SK-N-SH treated with all-trans-retinoic acid at 6 μM for 48 hours (cell line): ENCODE results near the gene MAPK14.

Experiments used
- GLIS3 ChIP-seq: fragments of 250-450 bp; sonication (Bioruptor Pico); IDR thresholded peaks from 2 replicates; pipeline ENCODE4 v1.5.0; 2020; ENCODE audit warnings: mild to moderate bottlenecking, moderate library complexity
- RARB ChIP-seq: fragments of 250-450 bp; sonication (Bioruptor Pico); IDR thresholded peaks from 2 replicates; pipeline ENCODE4 v1.8.0; 2021; ENCODE audit warnings: mild to moderate bottlenecking, moderate library complexity
- TOX ChIP-seq: fragments of 250-450 bp; sonication (Bioruptor Pico); IDR thresholded peaks from 2 replicates; pipeline ENCODE4 v1.8.0; 2021; ENCODE audit warnings: mild to moderate bottlenecking, moderate library complexity, borderline replicate concordance

DNA sequence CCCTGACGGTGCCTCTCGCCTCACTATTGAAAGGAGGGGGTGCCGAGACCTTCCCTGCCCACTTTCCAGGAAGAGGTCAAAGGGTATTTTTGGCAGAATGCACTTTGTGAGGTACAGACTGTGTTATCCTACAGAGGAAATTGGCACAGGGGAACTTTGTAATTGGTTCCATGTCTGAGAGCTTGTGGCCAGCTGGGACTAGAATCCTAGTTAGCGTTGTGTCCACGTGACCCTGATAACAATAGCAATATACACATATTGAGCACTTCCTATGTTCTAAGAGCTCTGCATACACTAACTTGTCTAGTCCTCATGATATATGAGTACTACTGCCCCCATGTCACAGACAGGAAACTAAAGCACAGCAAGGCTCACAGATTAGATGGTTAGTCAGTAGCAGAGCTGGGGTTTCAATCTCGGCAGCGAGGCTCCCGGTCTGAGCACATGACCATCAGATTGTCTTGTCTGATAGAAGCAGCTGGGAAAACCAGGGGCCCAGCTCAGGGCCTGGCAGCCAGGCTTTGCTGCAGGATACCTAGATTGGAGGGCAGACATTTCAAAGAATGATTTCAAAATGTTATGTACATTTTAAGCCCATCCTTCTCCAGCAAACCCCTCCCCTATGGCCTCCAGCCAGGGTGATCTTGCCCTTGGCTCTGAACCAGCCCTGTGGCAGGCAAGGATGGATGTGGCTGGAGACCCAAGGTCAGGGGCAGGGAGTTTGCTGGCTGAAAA, 104.1 kb downstream of the MAPK14 start:
- TF ChIP-seq RARB (CRISPR knock-in tag) (no peak), GLIS3 (CRISPR knock-in tag) (no peak), TOX (CRISPR knock-in tag) (no peak)
